ENCODE results near the gene RNF157. TPM values are rescaled to one million over a fixed set of nuclear protein-coding genes. Genes with fewer than 3 reads are reported as not detected.

Gene RNF157
- total and polyA plus RNA-seq, 2 of the 13 experiments (the other 11 are each of a cell fraction or from before 2014, with no cell fraction given), result 0.44 to 1.5 TPM

DNA sequence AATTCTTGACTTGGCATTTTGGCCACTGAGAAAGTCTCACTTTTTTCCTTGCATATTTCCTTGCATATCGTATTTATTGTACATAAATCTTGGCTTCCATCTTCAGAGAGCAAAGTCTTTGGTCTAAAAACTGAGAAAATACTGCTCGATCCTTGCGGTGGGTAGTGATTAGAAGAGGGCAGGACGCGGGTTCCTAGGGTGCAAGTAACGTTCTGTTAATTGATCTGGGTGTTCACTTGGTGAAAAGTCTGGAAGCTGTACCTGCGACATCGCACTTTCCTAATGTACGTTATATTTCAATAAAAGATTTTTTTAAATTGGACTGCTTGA is 24.1 kb upstream of the RNF157 start:
- TSS peak; percentile 86 for BruUV-seq (replicated peaks)
- Histone ChIP-seq H3K27ac (ENCODE audit: extremely low read length, insufficient read depth, low read length) (peak overlapping the region; percentile 13), H3K4me3 (replicated peaks in 1 of 3; ENCODE audit: insufficient read depth in 1 of 3, low read depth in 2 of 3, low read length in 3 of 3) (no peak overlapping the region), H3K4me1 (ENCODE audit: insufficient read depth, low read length) (peaks cover 79% of the 10 kb centered on the region), H3K79me2 (ENCODE audit: insufficient read depth, low read length) (peaks cover 24% of the 10 kb centered on the region), H3K36me3 (replicated peaks in 1 of 2; ENCODE audit: control insufficient read depth in 1 of 2, insufficient read depth in 2 of 2, low read length in 2 of 2) (peaks cover 4 to 5% of the 10 kb centered on the region in 2 experiments; a peak in 3 of 5 replicates), H3K4me2 (ENCODE audit: low read depth, low read length) (peak overlapping the region; percentile 15), H3K27me3 (ENCODE audit: control insufficient read depth in 1 of 2, insufficient read depth in 2 of 2, low read length in 2 of 2) (no peaks in the 10 kb centered on the region), H4K20me1 (ENCODE audit: insufficient read depth, low read length) (no peaks in the 10 kb centered on the region; the same call in 1 of the 2 replicates), H2AFZ (ENCODE audit: low read length) (no peak overlapping the region), H3K9me3 (ENCODE audit: low read length) (no peaks in the 10 kb centered on the region), H3K9ac (ENCODE audit: insufficient read depth, low read depth, low read length) (0 out of 2 replicates have a peak overlapping the region, but pooled peaks have one; percentile 0)
- WGBS (ENCODE audit: low lambda C conversion rate), result 79% methylated on average over 9 of the region's 9 CpGs
- ChIA-PET POLR2A (interaction anchor here (0.6 to 5.6 kb wide), 21 partner anchors 8 to 388 kb away, joined by 3 to 51 read pairs (median 5); partner anchors contain the start of genes EXOC7, RNF157, SPHK1 and TRIM65), CTCF (ENCODE audit: low intra/inter-chr PET ratio, low total read pairs) (no interaction called here)
- in situ Hi-C loops (cut with HindIII; ENCODE audit: extremely low pct_ligation_motif_present, low pct_unique_long_range_greater_than_20kb) (no loop called here), intact Hi-C loops (cut with micrococcal nuclease; ENCODE audit: unreplicated experiment) (loop anchor here (2.0 kb wide), 1 partner anchor 56 kb away; no protein-coding TSS in a partner anchor)
- FAIRE-seq (no peak), DNase-seq (ENCODE audit: low spot score) (no peak), ATAC-seq (no peak)
- TF ChIP-seq ZNF501 (CRISPR knock-in tag; IDR thresholded peaks at IDR 0.05) (peak; percentile 48; the same call in 1 of the 2 replicates), ZNF761 (CRISPR knock-in tag; conservative IDR thresholded peaks at IDR 0.05) (0 out of 2 replicates have a peak, but pooled peaks have one; percentile 14), ZNF703 (CRISPR knock-in tag; IDR thresholded peaks at IDR 0.05; ENCODE audit: borderline replicate concordance) (0 out of 2 replicates have a peak, but pooled peaks have one; percentile 35), ZNF564 (CRISPR knock-in tag; IDR thresholded peaks at IDR 0.05) (no peak), PHF20 (CRISPR knock-in tag; IDR thresholded peaks at IDR 0.05) (0 out of 2 replicates have a peak, but pooled peaks have one; percentile 4), ZNF781 (CRISPR knock-in tag; IDR thresholded peaks at IDR 0.05; ENCODE audit: borderline replicate concordance, not compliant biosample characterization) (no peak)
- TF ChIP-seq, protein P1, sequence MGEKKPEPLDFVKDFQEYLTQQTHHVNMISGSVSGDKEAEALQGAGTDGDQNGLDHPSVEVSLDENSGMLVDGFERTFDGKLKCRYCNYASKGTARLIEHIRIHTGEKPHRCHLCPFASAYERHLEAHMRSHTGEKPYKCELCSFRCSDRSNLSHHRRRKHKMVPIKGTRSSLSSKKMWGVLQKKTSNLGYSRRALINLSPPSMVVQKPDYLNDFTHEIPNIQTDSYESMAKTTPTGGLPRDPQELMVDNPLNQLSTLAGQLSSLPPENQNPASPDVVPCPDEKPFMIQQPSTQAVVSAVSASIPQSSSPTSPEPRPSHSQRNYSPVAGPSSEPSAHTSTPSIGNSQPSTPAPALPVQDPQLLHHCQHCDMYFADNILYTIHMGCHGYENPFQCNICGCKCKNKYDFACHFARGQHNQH (CRISPR knock-in tag; IDR thresholded peaks at IDR 0.05), result no peak
- TF ChIP-seq, protein P2, sequence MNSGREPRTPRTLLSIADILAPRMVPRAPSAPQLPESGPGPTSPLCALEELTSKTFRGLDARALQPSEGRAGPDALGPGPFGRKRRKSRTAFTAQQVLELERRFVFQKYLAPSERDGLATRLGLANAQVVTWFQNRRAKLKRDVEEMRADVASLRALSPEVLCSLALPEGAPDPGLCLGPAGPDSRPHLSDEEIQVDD (CRISPR knock-in tag; IDR thresholded peaks at IDR 0.05; ENCODE audit: borderline replicate concordance), result no peak
